ENCODE data around the gene THUMPD3.

Gene THUMPD3

GRCh38 chr3:9324944-9325343, 37.9 kb upstream of the THUMPD3 start:
- H3K79me1 ChIP-seq (replicated peaks; ENCODE audit: low read length, poor library complexity, severe bottlenecking), result no peaks in the 10 kb centered on the region

GRCh38 chr3:9327578-9327977, 35.3 kb upstream of the THUMPD3 start:
- Histone ChIP-seq H3K27me3 (ENCODE audit: control insufficient read depth in 1 of 2, insufficient read depth in 1 of 2, low read length in 2 of 2) (no peaks in the 10 kb centered on the region), H3K4ac (ENCODE audit: low read depth in 1 of 2, low read length in 2 of 2) (no peak overlapping the region), H3K23ac (ENCODE audit: low read length in 2 of 2) (no peak overlapping the region), H3K9ac (ENCODE audit: low read length) (no peak overlapping the region), H3K18ac (ENCODE audit: low read depth in 1 of 2, low read length in 2 of 2) (no peak overlapping the region), H2BK120ac (ENCODE audit: low read depth, low read length) (no peak overlapping the region), H2BK12ac (ENCODE audit: low read length in 2 of 2) (no peak overlapping the region), H3K36me3 (ENCODE audit: control insufficient read depth in 1 of 2, insufficient read depth in 2 of 2, low read depth in 1 of 2, low read length in 2 of 2) (peaks cover 0 to 14% of the 10 kb centered on the region in 2 experiments), H2BK15ac (ENCODE audit: low read depth, poor library complexity, severe bottlenecking) (no peak overlapping the region), H4K8ac (ENCODE audit: low read length) (no peak overlapping the region), H2AK5ac (ENCODE audit: low read length, severe bottlenecking) (no peak overlapping the region), H3K4me1 (ENCODE audit: control insufficient read depth, insufficient read depth, low read depth, low read length) (no peaks in the 10 kb centered on the region), H3K79me1 (replicated peaks; ENCODE audit: low read length, poor library complexity, severe bottlenecking) (no peaks in the 10 kb centered on the region), H3K14ac (ENCODE audit: low read length in 2 of 2) (no peak overlapping the region), H3K4me2 (ENCODE audit: low read length, poor library complexity, severe bottlenecking) (no peak overlapping the region), H2AFZ (ENCODE audit: low read depth, low read length) (no peak overlapping the region), H3K4me3 (ENCODE audit: insufficient read depth in 1 of 2, low read depth in 1 of 2, low read length in 2 of 2) (no peak overlapping the region), H4K91ac (ENCODE audit: low read length) (no peak overlapping the region), H2BK5ac (ENCODE audit: low read depth, low read length, poor library complexity, severe bottlenecking) (no peak overlapping the region), H3K9me3 (ENCODE audit: control insufficient read depth, low read length) (peaks cover 3% of the 10 kb centered on the region), H3K27ac (ENCODE audit: low read length, poor library complexity, severe bottlenecking) (no peak overlapping the region)
- no CpG with 5 or more reads among the region's 1 CpG for WGBS
- DNase-seq, result no peak

More at GRCh38 chr3:9324944-9325343, 37.9 kb upstream of the THUMPD3 start:
- Histone ChIP-seq H3K27me3 (ENCODE audit: control insufficient read depth in 1 of 2, insufficient read depth in 1 of 2, low read length in 2 of 2) (no peaks in the 10 kb centered on the region), H3K4me2 (ENCODE audit: low read length, poor library complexity, severe bottlenecking) (no peak overlapping the region), H2BK120ac (ENCODE audit: low read depth, low read length) (no peak overlapping the region), H3K9me3 (ENCODE audit: control insufficient read depth, low read length) (peaks cover 3% of the 10 kb centered on the region), H2BK15ac (ENCODE audit: low read depth, poor library complexity, severe bottlenecking) (no peak overlapping the region), H3K27ac (ENCODE audit: low read length, poor library complexity, severe bottlenecking) (no peak overlapping the region), H3K36me3 (ENCODE audit: control insufficient read depth in 1 of 2, insufficient read depth in 2 of 2, low read depth in 1 of 2, low read length in 2 of 2) (peaks cover 0 to 15% of the 10 kb centered on the region in 2 experiments), H3K4ac (ENCODE audit: low read depth in 1 of 2, low read length in 2 of 2) (no peak overlapping the region), H3K4me1 (ENCODE audit: control insufficient read depth, insufficient read depth, low read depth, low read length) (no peaks in the 10 kb centered on the region), H3K9ac (ENCODE audit: low read length) (no peak overlapping the region), H2BK12ac (ENCODE audit: low read length in 2 of 2) (no peak overlapping the region), H3K4me3 (ENCODE audit: insufficient read depth in 1 of 2, low read depth in 1 of 2, low read length in 2 of 2) (no peak overlapping the region), H3K18ac (ENCODE audit: low read depth in 1 of 2, low read length in 2 of 2) (no peak overlapping the region), H4K91ac (ENCODE audit: low read length) (no peak overlapping the region), H2BK5ac (ENCODE audit: low read depth, low read length, poor library complexity, severe bottlenecking) (no peak overlapping the region), H2AK5ac (ENCODE audit: low read length, severe bottlenecking) (no peak overlapping the region), H3K14ac (ENCODE audit: low read length in 2 of 2) (no peak overlapping the region), H2AFZ (ENCODE audit: low read depth, low read length) (no peak overlapping the region), H4K8ac (ENCODE audit: low read length) (no peak overlapping the region), H3K23ac (ENCODE audit: low read length in 2 of 2) (no peak overlapping the region)
- WGBS, result 90% methylated on average over 2 of the region's 4 CpGs
- no peak for DNase-seq

GRCh38 chr3:9330166-9330703, 32.6 kb upstream of the THUMPD3 start:
- no peak for DNase-seq
- peak overlapping the region; percentile 57 for H3K9ac ChIP-seq (ENCODE audit: low read length)
- H4K91ac ChIP-seq (ENCODE audit: low read length), result no peak overlapping the region
- H3K18ac ChIP-seq (ENCODE audit: low read depth in 1 of 2, low read length in 2 of 2), result no peak overlapping the region
- H2BK12ac ChIP-seq (ENCODE audit: low read length in 2 of 2), result no peak overlapping the region
- H2AK5ac ChIP-seq (ENCODE audit: low read length, severe bottlenecking), result no peak overlapping the region
- no peak overlapping the region for H3K27ac ChIP-seq (ENCODE audit: low read length, poor library complexity, severe bottlenecking)
- H3K9me3 ChIP-seq (ENCODE audit: control insufficient read depth, low read length), result peaks cover 3% of the 10 kb centered on the region
- no peak overlapping the region for H4K8ac ChIP-seq (ENCODE audit: low read length)
- H2BK5ac ChIP-seq (ENCODE audit: low read depth, low read length, poor library complexity, severe bottlenecking), result no peak overlapping the region
- no peaks in the 10 kb centered on the region for H3K4me1 ChIP-seq (ENCODE audit: control insufficient read depth, insufficient read depth, low read depth, low read length)
- H3K79me1 ChIP-seq (replicated peaks; ENCODE audit: low read length, poor library complexity, severe bottlenecking), result no peaks in the 10 kb centered on the region
- no peak overlapping the region for H3K23ac ChIP-seq (ENCODE audit: low read length in 2 of 2)
- 64% methylated on average over 3 of the region's 7 CpGs for WGBS
- H3K4me3 ChIP-seq (ENCODE audit: insufficient read depth in 1 of 2, low read depth in 1 of 2, low read length in 2 of 2), result peak overlapping the region in 1 of 2 experiments; percentile 59
- H3K27me3 ChIP-seq (ENCODE audit: control insufficient read depth in 1 of 2, insufficient read depth in 1 of 2, low read length in 2 of 2), result no peaks in the 10 kb centered on the region
- H3K4ac ChIP-seq (ENCODE audit: low read depth in 1 of 2, low read length in 2 of 2), result no peak overlapping the region
- no peak overlapping the region for H3K14ac ChIP-seq (ENCODE audit: low read length in 2 of 2)
- H2BK120ac ChIP-seq (ENCODE audit: low read depth, low read length), result no peak overlapping the region
- H2BK15ac ChIP-seq (ENCODE audit: low read depth, poor library complexity, severe bottlenecking), result no peak overlapping the region
- H3K36me3 ChIP-seq (ENCODE audit: control insufficient read depth in 1 of 2, insufficient read depth in 2 of 2, low read depth in 1 of 2, low read length in 2 of 2), result peaks cover 0 to 7% of the 10 kb centered on the region in 2 experiments
- H3K4me2 ChIP-seq (ENCODE audit: low read length, poor library complexity, severe bottlenecking), result no peak overlapping the region
- H2AFZ ChIP-seq (ENCODE audit: low read depth, low read length), result no peak overlapping the region

- WGBS, result 29% methylated on average over 1 of the region's 2 CpGs
- Histone ChIP-seq H3K14ac (ENCODE audit: low read length in 2 of 2) (no peak overlapping the region), H2BK15ac (ENCODE audit: low read depth, poor library complexity, severe bottlenecking) (no peak overlapping the region), H3K23ac (ENCODE audit: low read length in 2 of 2) (no peak overlapping the region), H3K18ac (ENCODE audit: low read depth in 1 of 2, low read length in 2 of 2) (no peak overlapping the region), H3K9ac (ENCODE audit: low read length) (no peak overlapping the region), H2AFZ (ENCODE audit: low read depth, low read length) (no peak overlapping the region), H2BK120ac (ENCODE audit: low read depth, low read length) (no peak overlapping the region), H2AK5ac (ENCODE audit: low read length, severe bottlenecking) (no peak overlapping the region), H2BK12ac (ENCODE audit: low read length in 2 of 2) (no peak overlapping the region), H2BK5ac (ENCODE audit: low read depth, low read length, poor library complexity, severe bottlenecking) (no peak overlapping the region), H3K4me2 (ENCODE audit: low read length, poor library complexity, severe bottlenecking) (no peak overlapping the region), H3K9me3 (ENCODE audit: control insufficient read depth, low read length) (no peaks in the 10 kb centered on the region), H3K79me1 (replicated peaks; ENCODE audit: low read length, poor library complexity, severe bottlenecking) (no peaks in the 10 kb centered on the region), H3K27ac (ENCODE audit: low read length, poor library complexity, severe bottlenecking) (no peak overlapping the region), H3K4me3 (ENCODE audit: insufficient read depth in 1 of 2, low read depth in 1 of 2, low read length in 2 of 2) (no peak overlapping the region), H3K4me1 (ENCODE audit: control insufficient read depth, insufficient read depth, low read depth, low read length) (no peaks in the 10 kb centered on the region), H4K91ac (ENCODE audit: low read length) (no peak overlapping the region), H3K36me3 (ENCODE audit: control insufficient read depth in 1 of 2, insufficient read depth in 2 of 2, low read depth in 1 of 2, low read length in 2 of 2) (no peaks in the 10 kb centered on the region), H4K8ac (ENCODE audit: low read length) (no peak overlapping the region), H3K27me3 (ENCODE audit: control insufficient read depth in 1 of 2, insufficient read depth in 1 of 2, low read length in 2 of 2) (no peaks in the 10 kb centered on the region), H3K4ac (ENCODE audit: low read depth in 1 of 2, low read length in 2 of 2) (no peak overlapping the region)
- DNase-seq, result no peak
Measured at GRCh38 chr3:9331171-9331570, 31.7 kb upstream of the THUMPD3 start.

Data from mesenchymal stem cell (in vitro differentiated cells and primary cell).